ENCODE results near the gene SBK3. TPM values are rescaled to one million over a fixed set of nuclear protein-coding genes. Genes with fewer than 3 reads are reported as not detected.

SBK3 gene
- total RNA-seq, 1 experiment from 2014 or later, result 1.2 TPM

DNA sequence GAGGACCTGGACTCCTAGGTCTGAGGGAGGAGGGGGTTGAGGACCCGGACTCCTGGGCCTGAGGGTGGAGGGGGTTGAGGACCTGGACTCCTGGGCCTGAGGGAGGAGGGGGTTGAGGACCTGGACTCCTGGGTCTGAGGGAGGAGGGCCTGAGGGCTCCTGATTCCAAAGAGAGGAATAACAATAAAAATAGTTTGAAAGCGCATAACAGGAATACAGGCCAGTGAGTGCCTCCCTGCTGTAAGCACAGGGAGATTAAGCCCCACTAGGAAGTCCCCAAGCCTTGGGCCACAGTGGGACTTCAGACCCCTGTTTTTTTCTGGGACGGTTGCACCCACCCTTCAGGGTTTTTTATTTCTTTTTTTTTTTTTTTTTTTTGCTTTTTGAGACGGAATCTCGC is 7.2 kb downstream of the SBK3 start:
- no peak overlapping the region for H3K9ac ChIP-seq (ENCODE audit: low read length)
- no TSS peak for BruUV-seq (replicated peaks)
- RAD21 ChIA-PET (ENCODE audit: low non-redundant PET in 1 of 2, low total read pairs in 2 of 2, uncharacterized antibody in 2 of 2, unreplicated experiment in 2 of 2), result no interaction called here
- H3K4me2 ChIP-seq (ENCODE audit: low read length), result no peak overlapping the region
- CTCF ChIA-PET, result no interaction called here
- no peaks in the 10 kb centered on the region for H3K9me2 ChIP-seq (ENCODE audit: insufficient read depth)
- no peak for ATAC-seq
- no peaks in the 10 kb centered on the region for H3K36me3 ChIP-seq (ENCODE audit: control insufficient read depth in 1 of 2, insufficient read depth in 2 of 2, low read length in 2 of 2)
- H3K27me3 ChIP-seq (ENCODE audit: insufficient read depth, low read length), result no peaks in the 10 kb centered on the region
- no peak overlapping the region for H2AFZ ChIP-seq (ENCODE audit: low read depth, low read length, poor library complexity, severe bottlenecking)
- DNase-seq (ENCODE audit: low read depth, low spot score), result no peak
- no peak overlapping the region for H3K27ac ChIP-seq (ENCODE audit: low read depth, low read length)
- POLR2A ChIA-PET, result no interaction called here
- intact Hi-C loops (cut with micrococcal nuclease), result no loop called here
- no peaks in the 10 kb centered on the region for H4K20me1 ChIP-seq (ENCODE audit: insufficient read depth)
- TF ChIP-seq SRF (IDR thresholded peaks at IDR 0.05; ENCODE audit: low read depth) (no peak), JUND (IDR thresholded peaks at IDR 0.05) (no peak), MAX (IDR thresholded peaks at IDR 0.05) (no peak), CBX3 (IDR thresholded peaks at IDR 0.05; ENCODE audit: low read depth) (no peak), POLR2AphosphoS5 (IDR thresholded peaks at IDR 0.05; ENCODE audit: low read depth, low read length) (no peak), ZFX (IDR thresholded peaks at IDR 0.05) (no peak), CTCF (IDR thresholded peaks at IDR 0.05 in 2 of 3, conservative IDR thresholded peaks at IDR 0.05 in 1 of 3; ENCODE audit: borderline replicate concordance in 1 of 3, insufficient read depth in 1 of 3, low read depth in 2 of 3, low read length in 2 of 3) (no peak), ZNF274 (IDR thresholded peaks at IDR 0.05; ENCODE audit: low read depth, low read length) (no peak), EGR1 (IDR thresholded peaks at IDR 0.05; ENCODE audit: low read depth) (no peak), CEBPB (IDR thresholded peaks at IDR 0.05; ENCODE audit: low read depth) (no peak), SP1 (IDR thresholded peaks at IDR 0.05; ENCODE audit: low read depth) (no peak), TCF7L2 (IDR thresholded peaks at IDR 0.05; ENCODE audit: borderline replicate concordance, extremely low read depth, insufficient read depth, insufficient read length) (no peak), EZH2 (IDR thresholded peaks at IDR 0.05) (no peak), YY1 (IDR thresholded peaks at IDR 0.05; ENCODE audit: extremely low read depth, insufficient replicate concordance, low read depth, low read length) (no peak), SIN3A (IDR thresholded peaks at IDR 0.05; ENCODE audit: low read depth) (no peak), RAD21 (IDR thresholded peaks at IDR 0.05; ENCODE audit: low read depth) (no peak), ATF3 (IDR thresholded peaks at IDR 0.05) (no peak), EZH2phosphoT487 (IDR thresholded peaks at IDR 0.05; ENCODE audit: borderline replicate concordance) (no peak), ELF1 (IDR thresholded peaks at IDR 0.05; ENCODE audit: borderline replicate concordance, low read depth) (no peak)
- TF ChIP-seq, protein P1, sequence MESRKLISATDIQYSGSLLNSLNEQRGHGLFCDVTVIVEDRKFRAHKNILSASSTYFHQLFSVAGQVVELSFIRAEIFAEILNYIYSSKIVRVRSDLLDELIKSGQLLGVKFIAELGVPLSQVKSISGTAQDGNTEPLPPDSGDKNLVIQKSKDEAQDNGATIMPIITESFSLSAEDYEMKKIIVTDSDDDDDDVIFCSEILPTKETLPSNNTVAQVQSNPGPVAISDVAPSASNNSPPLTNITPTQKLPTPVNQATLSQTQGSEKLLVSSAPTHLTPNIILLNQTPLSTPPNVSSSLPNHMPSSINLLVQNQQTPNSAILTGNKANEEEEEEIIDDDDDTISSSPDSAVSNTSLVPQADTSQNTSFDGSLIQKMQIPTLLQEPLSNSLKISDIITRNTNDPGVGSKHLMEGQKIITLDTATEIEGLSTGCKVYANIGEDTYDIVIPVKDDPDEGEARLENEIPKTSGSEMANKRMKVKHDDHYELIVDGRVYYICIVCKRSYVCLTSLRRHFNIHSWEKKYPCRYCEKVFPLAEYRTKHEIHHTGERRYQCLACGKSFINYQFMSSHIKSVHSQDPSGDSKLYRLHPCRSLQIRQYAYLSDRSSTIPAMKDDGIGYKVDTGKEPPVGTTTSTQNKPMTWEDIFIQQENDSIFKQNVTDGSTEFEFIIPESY (IDR thresholded peaks at IDR 0.05; ENCODE audit: extremely low read depth, insufficient replicate concordance, low read length), result no peak
- no peaks in the 10 kb centered on the region; a peak in 1 of 4 replicates for H3K4me1 ChIP-seq (ENCODE audit: control insufficient read depth in 1 of 2, insufficient read depth in 2 of 2, low read length in 2 of 2)
- H3K79me2 ChIP-seq (ENCODE audit: insufficient read depth, low read length), result no peaks in the 10 kb centered on the region
- no peaks in the 10 kb centered on the region for H3K9me3 ChIP-seq (ENCODE audit: control insufficient read depth in 1 of 2, insufficient read depth in 1 of 2, low read depth in 1 of 2, low read length in 2 of 2)
- no peak overlapping the region for H3K4me3 ChIP-seq (replicated peaks in 1 of 2; ENCODE audit: low read depth in 1 of 2, low read length in 2 of 2)

Measured in HCT116 (cell line).